Measurements from ENCODE around the gene NCOA7. TPM values are rescaled to one million over a fixed set of nuclear protein-coding genes. Genes with fewer than 3 reads are reported as not detected.
A peak's percentile ranks its signal among the peaks of the same experiment; 100 is the strongest.

The NCOA7 gene
- total and polyA plus RNA-seq, 10 of the 15 experiments (the other 5 are each of a cell fraction or from before 2014, with no cell fraction given), result 18.9 to 50.3 (median 34.2) TPM

GRCh38 chr6:125802943-125803377 lies 12.2 kb downstream of the NCOA7 start (continued):
- TF ChIP-seq, protein P1, sequence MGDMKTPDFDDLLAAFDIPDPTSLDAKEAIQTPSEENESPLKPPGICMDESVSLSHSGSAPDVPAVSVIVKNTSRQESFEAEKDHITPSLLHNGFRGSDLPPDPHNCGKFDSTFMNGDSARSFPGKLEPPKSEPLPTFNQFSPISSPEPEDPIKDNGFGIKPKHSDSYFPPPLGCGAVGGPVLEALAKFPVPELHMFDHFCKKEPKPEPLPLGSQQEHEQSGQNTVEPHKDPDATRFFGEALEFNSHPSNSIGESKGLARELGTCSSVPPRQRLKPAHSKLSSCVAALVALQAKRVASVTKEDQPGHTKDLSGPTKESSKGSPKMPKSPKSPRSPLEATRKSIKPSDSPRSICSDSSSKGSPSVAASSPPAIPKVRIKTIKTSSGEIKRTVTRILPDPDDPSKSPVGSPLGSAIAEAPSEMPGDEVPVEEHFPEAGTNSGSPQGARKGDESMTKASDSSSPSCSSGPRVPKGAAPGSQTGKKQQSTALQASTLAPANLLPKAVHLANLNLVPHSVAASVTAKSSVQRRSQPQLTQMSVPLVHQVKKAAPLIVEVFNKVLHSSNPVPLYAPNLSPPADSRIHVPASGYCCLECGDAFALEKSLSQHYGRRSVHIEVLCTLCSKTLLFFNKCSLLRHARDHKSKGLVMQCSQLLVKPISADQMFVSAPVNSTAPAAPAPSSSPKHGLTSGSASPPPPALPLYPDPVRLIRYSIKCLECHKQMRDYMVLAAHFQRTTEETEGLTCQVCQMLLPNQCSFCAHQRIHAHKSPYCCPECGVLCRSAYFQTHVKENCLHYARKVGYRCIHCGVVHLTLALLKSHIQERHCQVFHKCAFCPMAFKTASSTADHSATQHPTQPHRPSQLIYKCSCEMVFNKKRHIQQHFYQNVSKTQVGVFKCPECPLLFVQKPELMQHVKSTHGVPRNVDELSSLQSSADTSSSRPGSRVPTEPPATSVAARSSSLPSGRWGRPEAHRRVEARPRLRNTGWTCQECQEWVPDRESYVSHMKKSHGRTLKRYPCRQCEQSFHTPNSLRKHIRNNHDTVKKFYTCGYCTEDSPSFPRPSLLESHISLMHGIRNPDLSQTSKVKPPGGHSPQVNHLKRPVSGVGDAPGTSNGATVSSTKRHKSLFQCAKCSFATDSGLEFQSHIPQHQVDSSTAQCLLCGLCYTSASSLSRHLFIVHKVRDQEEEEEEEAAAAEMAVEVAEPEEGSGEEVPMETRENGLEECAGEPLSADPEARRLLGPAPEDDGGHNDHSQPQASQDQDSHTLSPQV (IDR thresholded peaks at IDR 0.05), result no peak
- TF ChIP-seq SREBF2 (IDR thresholded peaks at IDR 0.05; ENCODE audit: low read length) (no peak), CHD2 (IDR thresholded peaks at IDR 0.05; ENCODE audit: borderline replicate concordance, low read depth, low read length) (no peak), ATF3 (IDR thresholded peaks at IDR 0.05; ENCODE audit: borderline replicate concordance, extremely low read depth, low read depth, low read length) (no peak), RB1 (IDR thresholded peaks at IDR 0.05; ENCODE audit: borderline replicate concordance) (no peak), MTA2 (IDR thresholded peaks at IDR 0.05; ENCODE audit: low read depth) (no peak), MLLT1 (IDR thresholded peaks at IDR 0.05) (peak; percentile 60; the same call in 1 of the 2 replicates), POLR2AphosphoS5 (IDR thresholded peaks at IDR 0.05; ENCODE audit: low read length) (no peak), NFYA (IDR thresholded peaks at IDR 0.05; ENCODE audit: borderline replicate concordance, low read depth, low read length) (no peak), MYB (IDR thresholded peaks at IDR 0.05; ENCODE audit: borderline replicate concordance, low read depth, low read length) (no peak), HDAC6 (IDR thresholded peaks at IDR 0.05; ENCODE audit: unreplicated experiment) (no peak), TAF1 (IDR thresholded peaks at IDR 0.05; ENCODE audit: borderline replicate concordance, low read depth, low read length) (no peak), SP1 (IDR thresholded peaks at IDR 0.05; ENCODE audit: low read depth, low read length) (no peak), ZZZ3 (IDR thresholded peaks at IDR 0.05; ENCODE audit: control insufficient read depth, insufficient read length, low read depth) (no peak), BCL11A (IDR thresholded peaks at IDR 0.05; ENCODE audit: low read depth, low read length) (no peak)
- TF ChIP-seq, protein P2, sequence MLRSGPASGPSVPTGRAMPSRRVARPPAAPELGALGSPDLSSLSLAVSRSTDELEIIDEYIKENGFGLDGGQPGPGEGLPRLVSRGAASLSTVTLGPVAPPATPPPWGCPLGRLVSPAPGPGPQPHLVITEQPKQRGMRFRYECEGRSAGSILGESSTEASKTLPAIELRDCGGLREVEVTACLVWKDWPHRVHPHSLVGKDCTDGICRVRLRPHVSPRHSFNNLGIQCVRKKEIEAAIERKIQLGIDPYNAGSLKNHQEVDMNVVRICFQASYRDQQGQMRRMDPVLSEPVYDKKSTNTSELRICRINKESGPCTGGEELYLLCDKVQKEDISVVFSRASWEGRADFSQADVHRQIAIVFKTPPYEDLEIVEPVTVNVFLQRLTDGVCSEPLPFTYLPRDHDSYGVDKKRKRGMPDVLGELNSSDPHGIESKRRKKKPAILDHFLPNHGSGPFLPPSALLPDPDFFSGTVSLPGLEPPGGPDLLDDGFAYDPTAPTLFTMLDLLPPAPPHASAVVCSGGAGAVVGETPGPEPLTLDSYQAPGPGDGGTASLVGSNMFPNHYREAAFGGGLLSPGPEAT (IDR thresholded peaks at IDR 0.05; ENCODE audit: low read depth), result no peak
- TF ChIP-seq, protein P3, sequence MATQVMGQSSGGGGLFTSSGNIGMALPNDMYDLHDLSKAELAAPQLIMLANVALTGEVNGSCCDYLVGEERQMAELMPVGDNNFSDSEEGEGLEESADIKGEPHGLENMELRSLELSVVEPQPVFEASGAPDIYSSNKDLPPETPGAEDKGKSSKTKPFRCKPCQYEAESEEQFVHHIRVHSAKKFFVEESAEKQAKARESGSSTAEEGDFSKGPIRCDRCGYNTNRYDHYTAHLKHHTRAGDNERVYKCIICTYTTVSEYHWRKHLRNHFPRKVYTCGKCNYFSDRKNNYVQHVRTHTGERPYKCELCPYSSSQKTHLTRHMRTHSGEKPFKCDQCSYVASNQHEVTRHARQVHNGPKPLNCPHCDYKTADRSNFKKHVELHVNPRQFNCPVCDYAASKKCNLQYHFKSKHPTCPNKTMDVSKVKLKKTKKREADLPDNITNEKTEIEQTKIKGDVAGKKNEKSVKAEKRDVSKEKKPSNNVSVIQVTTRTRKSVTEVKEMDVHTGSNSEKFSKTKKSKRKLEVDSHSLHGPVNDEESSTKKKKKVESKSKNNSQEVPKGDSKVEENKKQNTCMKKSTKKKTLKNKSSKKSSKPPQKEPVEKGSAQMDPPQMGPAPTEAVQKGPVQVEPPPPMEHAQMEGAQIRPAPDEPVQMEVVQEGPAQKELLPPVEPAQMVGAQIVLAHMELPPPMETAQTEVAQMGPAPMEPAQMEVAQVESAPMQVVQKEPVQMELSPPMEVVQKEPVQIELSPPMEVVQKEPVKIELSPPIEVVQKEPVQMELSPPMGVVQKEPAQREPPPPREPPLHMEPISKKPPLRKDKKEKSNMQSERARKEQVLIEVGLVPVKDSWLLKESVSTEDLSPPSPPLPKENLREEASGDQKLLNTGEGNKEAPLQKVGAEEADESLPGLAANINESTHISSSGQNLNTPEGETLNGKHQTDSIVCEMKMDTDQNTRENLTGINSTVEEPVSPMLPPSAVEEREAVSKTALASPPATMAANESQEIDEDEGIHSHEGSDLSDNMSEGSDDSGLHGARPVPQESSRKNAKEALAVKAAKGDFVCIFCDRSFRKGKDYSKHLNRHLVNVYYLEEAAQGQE (IDR thresholded peaks at IDR 0.05; ENCODE audit: low read depth, low read length), result no peak

Data from GM12878 (cell line).